Medulla oblongata (tissue), 1 donor: ENCODE measurements around the gene NPBWR2.
"Not testable (repeated sequence)": the region's sequence is repeated elsewhere in the genome, so short reads cannot be mapped to it uniquely, and the experiment has no call there.

Source experiments
- DNase-seq: peaks from one replicate; pipeline ENCODE4 v3.0.0-alpha.2; 2015; ENCODE audit errors: extremely low spot score

The NPBWR2 gene

DNA sequence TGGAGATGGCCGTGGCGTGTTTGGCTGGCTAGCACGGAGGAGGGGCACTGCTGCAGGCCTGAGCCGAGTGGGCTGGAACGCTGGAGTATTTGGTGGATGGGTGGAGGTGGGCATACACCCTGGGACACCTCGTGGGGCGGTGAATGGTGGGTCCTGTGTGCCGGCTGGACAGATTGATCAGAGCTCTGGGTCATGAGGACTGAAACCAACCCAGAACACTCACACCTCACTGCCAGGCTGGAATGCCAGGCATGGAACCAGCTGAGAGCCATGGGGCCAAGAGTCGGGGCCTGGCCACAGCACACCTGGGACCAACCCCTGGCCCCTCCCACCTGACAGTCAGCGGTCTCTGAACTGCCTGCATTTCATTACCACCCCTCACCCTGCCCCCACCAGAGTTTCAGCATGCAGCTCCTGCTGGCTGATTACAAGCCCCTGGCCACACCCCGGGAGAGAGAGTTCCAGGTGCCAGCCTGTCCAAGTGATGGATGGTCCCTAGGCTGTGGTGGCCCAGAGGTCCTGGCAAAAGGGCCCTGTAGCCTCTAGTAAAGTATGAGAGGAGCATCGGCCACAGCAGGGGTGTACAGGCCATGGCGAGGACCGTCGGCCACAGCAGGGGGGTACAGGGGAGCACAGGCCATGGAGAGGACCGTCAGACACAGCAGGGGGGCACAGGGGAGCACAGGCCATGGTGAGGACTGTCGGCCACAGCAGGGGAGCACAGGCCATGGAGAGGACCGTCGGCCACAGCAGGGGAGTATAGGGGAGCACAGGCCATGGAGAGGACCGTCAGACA, 3.3 kb downstream of the NPBWR2 start:
- DNase-seq: no peak

DNA sequence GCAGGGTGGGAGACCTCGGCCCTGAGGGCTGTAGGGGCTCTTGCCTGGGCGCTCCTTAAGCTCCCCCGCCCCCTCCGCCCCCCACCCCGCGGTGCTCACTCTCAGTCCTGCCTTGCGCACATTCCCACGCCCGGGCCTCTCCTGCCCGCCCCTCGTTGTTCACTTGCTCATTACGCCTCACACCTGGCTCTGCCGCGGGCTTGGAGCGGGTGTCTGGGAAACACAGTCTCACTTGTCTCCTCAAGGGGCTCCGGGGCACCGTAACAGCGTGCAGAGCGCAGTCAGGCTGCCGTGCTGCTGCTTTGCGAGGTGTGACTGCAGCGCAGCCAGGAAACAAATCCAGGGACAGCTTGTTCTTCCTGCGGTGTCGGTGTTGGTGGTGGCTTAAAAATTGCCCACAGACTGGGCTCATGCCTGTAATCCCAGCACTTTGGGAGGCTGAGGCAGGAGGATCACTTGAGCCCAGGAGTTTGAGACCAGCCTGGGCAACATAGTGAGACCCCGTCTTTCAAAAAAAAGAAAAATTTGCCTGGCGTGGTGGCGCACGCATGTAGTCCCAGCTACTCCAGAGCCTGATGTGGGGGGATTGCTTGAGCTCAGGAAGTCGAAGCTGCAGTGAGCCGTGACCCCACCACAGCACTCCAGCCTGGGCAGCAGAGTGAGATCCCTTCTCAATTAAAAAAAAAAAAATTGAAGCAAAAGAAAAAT, 4.6 kb downstream of the NPBWR2 start:
- DNase-seq: no peak

GRCh38 chr20:64101731-64102621, 5.4 kb downstream of the NPBWR2 start:
- DNase-seq: no peak

- no peak for DNase-seq
These were observed 6.2 kb downstream of the NPBWR2 start for GRCh38 chr20:64100946-64101688.

DNA sequence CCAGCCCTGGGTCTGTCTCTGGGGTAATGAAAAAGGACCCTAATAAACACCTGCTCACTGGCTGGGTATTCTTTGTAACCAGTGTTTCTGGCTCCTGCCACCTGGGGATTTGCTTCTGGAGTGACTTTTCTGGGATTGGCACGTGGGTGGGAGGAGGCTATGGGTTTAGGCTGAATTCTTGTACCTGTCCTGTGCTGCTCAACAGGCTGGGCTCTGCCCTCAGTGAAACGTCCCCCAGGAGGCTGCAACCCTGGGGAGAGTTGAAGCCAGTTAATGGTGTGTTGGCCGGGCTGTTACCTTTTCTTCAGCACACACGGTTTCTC, 6.8 kb downstream of the NPBWR2 start:
- DNase-seq: no peak

GRCh38 chr20:64099880-64100565, 7.3 kb downstream of the NPBWR2 start:
- DNase-seq: no peak

DNA sequence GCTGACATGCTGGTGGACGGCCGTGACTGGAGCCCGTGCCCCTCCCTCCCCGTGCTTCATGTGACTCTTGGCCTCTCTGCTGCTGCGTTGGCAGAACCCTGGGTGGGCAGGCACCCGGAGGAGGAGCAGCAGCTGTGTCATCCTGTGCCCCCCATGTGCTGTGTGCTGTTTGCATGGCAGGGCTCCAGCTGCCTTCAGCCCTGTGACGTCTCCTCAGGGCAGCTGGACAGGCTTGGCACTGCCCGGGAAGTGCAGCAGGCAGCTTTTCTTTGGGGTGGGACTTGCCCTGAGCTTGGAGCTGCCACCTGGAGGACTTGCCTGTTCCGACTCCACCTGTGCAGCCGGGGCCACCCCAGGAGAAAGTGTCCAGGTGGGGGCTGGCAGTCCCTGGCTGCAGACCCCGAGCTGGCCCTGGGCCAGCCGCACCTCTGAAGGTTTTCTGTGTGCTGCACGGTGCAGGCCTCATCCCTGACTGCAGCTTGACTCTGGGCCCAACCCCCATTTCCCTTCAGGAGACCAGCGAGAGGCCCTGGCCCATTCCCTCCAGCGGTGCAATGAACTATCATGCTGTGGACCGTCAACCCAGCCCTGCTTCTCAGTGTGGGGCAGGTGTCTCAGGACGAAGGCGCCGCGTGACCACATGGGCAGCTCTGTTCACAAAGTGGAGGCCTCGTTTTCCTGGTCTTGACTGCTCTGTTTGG, 8.1 kb downstream of the NPBWR2 start:
- no peak for DNase-seq

DNA sequence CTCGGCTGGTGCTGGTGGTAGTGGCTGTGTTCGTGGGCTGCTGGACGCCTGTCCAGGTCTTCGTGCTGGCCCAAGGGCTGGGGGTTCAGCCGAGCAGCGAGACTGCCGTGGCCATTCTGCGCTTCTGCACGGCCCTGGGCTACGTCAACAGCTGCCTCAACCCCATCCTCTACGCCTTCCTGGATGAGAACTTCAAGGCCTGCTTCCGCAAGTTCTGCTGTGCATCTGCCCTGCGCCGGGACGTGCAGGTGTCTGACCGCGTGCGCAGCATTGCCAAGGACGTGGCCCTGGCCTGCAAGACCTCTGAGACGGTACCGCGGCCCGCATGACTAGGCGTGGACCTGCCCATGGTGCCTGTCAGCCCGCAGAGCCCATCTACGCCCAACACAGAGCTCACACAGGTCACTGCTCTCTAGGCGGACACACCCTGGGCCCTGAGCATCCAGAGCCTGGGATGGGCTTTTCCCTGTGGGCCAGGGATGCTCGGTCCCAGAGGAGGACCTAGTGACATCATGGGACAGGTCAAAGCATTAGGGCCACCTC, 8.8 kb downstream of the NPBWR2 start:
- no peak for DNase-seq

GRCh38 chr20:64096535-64096934, 10.8 kb downstream of the NPBWR2 start:
- no peak for DNase-seq

- DNase-seq: no peak
These were observed 11.4 kb downstream of the NPBWR2 start for GRCh38 chr20:64095927-64096326.

DNA sequence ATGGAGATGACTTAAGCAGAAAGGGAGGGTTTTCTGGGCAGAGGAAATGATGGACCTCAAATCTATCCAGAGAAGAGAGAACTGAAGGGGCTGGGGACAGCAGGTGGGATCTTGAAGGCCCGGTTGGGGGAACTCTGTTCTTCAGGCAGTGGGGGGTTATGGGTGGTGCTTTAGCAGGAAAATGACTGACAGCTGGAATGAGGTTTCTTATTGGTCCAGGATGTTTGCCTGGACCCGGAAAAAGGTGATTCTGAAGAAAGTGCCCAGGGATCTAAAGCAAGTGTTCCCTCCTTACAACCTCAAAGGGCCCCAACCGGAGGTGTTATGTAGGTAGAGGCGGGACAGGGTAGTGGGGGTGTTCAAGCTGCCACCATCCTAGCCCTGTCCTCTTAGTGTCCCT, 11.9 kb downstream of the NPBWR2 start:
- no peak for DNase-seq

DNA sequence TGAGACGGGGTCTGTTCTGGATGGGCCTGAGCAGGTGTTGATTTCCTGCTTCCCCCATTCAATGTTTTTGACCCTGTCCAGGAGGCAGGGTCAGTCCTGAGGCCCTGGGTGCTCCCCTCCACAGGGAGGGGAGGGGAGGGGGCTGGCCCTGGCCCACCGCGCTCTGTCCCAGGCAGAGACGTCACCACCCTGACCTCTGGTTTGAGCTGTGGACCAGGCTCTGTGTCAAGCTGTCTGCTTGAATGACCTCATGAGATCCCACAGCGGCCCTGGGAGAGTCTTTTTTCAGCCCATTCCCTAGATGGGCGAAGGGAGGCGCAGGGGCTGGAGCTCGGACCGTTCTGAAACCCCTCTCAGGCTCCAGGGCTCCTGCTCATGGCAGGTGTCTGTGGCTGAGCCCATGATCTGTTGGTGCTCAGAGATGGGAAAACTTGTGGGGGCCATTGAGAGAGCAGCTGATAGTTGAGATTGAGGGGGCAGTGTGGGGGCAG, 14.3 kb downstream of the NPBWR2 start:
- DNase-seq: no peak

GRCh38 chr20:64092258-64093012, 14.9 kb downstream of the NPBWR2 start:
- DNase-seq: no peak

- DNase-seq: no peak
These were observed 15.6 kb downstream of the NPBWR2 start for GRCh38 chr20:64091770-64092169.

DNA sequence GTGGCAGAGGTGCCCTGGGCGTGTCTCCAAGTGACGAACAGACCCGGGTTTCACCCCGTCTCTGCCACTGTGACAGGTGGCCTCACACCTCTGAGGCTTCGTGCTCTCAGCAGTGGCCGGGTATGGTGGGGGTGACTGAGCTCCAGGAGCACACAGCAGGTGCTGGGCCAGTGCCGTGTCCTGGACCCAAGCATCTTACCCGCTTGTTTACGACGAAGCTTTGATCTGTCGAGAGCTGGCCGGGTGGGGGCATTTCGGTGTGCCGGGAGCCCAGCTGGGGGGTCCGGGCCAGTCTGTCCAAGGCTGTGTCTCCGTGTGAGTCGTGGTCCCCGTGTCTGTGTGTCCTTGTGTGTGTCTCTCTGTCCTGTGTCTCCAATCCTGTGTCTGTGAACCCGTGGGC, 16.0 kb downstream of the NPBWR2 start:
- DNase-seq: no peak

DNA sequence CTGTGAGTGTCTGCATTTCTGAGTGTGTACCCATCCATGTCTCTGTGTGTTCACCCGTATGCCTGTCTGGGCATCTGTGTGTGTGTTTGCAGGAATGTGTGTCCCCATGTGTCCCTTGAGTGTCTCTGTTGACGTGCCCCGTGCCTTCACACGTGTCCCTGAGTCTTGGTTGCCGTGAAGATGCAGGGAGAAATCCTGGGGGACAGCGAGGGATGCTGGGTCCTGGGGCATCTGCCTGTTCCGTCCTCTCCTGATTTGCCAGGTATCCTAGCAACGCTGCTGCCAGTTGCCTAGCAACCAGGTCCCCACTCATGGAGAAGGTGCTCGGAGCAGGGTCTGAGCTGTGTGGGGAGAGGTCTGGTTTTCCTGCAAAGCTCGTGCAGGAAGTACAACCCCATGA, 17.2 kb downstream of the NPBWR2 start:
- no peak for DNase-seq

- not testable (repeated sequence) for DNase-seq
These were observed 18.8 kb downstream of the NPBWR2 start for GRCh38 chr20:64088586-64088985.

- not testable (repeated sequence) for DNase-seq
These were observed 20.0 kb downstream of the NPBWR2 start for GRCh38 chr20:64087226-64087825.

GRCh38 chr20:64086801-64087200, 20.6 kb downstream of the NPBWR2 start:
- no peak for DNase-seq
